Thyroid gland (tissue), 4 donors: Measurements from ENCODE around the gene VANGL2.

Experiments used
- CTCF ChIP-seq, 6 experiments: fragments of 200-600 bp in 3 of 6; fragments of 450-650 bp in 3 of 6; sonication (generic) in 3 of 6; IDR thresholded peaks; one replicate each; pipeline ENCODE4 v1.5.1; 2016 to 2019; ENCODE audit warnings: antibody characterized with exemption in 6 of 6, mild to moderate bottlenecking in 2 of 6, inconsistent platforms in 1 of 6, moderate library complexity in 1 of 6
- POLR2A ChIP-seq, 2 donors: fragments of 450-650 bp; IDR thresholded peaks; one replicate each; pipeline ENCODE4 v1.6.1; 2017; ENCODE audit warnings: antibody characterized with exemption in 2 of 2, mild to moderate bottlenecking in 2 of 2, moderate library complexity in 1 of 2

DNA sequence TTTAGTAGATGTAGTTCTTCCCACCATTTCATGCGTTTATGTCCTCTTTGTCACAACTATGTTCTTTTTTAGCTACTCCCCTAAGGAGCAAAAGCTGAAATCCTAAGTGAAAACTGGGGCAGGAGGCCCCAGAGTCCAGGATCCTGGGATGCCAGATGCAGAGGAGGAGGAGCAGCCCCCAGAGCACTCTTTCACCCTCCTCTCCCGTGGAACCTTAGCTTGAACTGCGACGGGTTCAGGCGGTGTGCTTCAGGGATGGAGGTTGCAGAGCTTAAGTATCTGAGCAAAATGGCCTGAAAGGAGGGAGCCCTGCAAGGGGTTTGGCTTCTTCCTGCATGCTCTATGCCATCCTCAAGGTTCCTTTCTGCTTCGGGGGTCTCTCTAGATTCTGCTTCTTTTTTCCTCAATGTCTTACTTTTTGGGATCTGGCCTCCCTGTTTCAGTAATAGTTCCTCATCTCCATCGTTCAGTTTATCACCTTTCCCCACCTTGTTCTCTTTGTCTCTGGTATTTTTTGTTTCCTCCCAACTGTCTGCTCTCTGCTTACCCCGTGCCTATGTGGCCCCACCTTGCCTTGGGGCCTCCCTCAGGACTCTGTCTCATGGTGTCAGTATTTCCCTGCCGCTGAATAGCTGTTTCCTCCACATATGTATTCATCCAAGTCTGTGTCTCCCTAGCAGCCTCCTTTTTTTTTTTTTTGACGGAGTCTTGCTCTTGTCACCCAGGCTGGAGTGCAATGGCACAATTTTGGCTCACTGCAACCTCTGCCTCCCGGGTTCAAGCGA lies 36.2 kb upstream of the VANGL2 start:
- TF ChIP-seq POLR2A (IDR thresholded peaks at IDR 0.05), result no peak
- no peak for TF ChIP-seq CTCF (IDR thresholded peaks at IDR 0.05)
